IMR-90 (cell line): ENCODE results near the gene TTC24. TPM values are rescaled to one million over a fixed set of nuclear protein-coding genes. Genes with fewer than 3 reads are reported as not detected.

Source experiments
- ATAC-seq: fragments of 200-7000 bp; cut with Tn5 transposase; 2 replicates; pipeline ENCODE4 v1.9.1; 2020; ENCODE audit warnings: low read depth, mild to moderate bottlenecking, moderate library complexity
- BruUV-seq: library from RNA; stranded (reverse); fragments of 400-500 nt; replicated peaks from 2 replicates; lab custom pipeline; 2021; lab: Mats Ljungman, UMichigan
- CTCF ChIA-PET: fragments of 300-600 bp; formaldehyde crosslinking; extraction: SDS; loops from one replicate; lab custom pipeline; 2021; ENCODE audit warnings: antibody characterized with exemption; lab: Yijun Ruan, JAX
- POLR2A ChIA-PET: fragments of 300-600 bp; sonication (Branson Sonifier 250); formaldehyde crosslinking; loops from one replicate; lab custom pipeline; 2022; ENCODE audit warnings: antibody characterized with exemption; ENCODE audit not compliant: unreplicated experiment; lab: Charles Lee
- DNase-seq: peaks from one replicate; pipeline ENCODE4 v3.0.0; 2013
- H2AFZ ChIP-seq: replicated peaks from 2 replicates; pipeline ENCODE3; 2013; ENCODE audit warnings: low read length, mild to moderate bottlenecking; ENCODE audit not compliant: poor library complexity
- H2AK5ac ChIP-seq: 2 replicates; pipeline ENCODE4 v1.6.1; 2013; ENCODE audit warnings: low read depth, low read length, inconsistent platforms
- H2AK9ac ChIP-seq: replicated peaks from 2 replicates; pipeline ENCODE3; 2013; ENCODE audit warnings: mild to moderate bottlenecking, low read depth, low read length, moderate library complexity; ENCODE audit not compliant: poor library complexity
- H2BK120ac ChIP-seq: 2 replicates; pipeline ENCODE4 v1.6.1; 2013; ENCODE audit warnings: low read depth, low read length, inconsistent platforms
- H2BK15ac ChIP-seq: 3 replicates; pipeline ENCODE4 v1.6.1; 2013; ENCODE audit warnings: low read depth, low read length, inconsistent platforms
- H2BK20ac ChIP-seq: 2 replicates; pipeline ENCODE4 v1.6.1; 2013; ENCODE audit warnings: low read depth, mild to moderate bottlenecking, inconsistent platforms, low read length, moderate library complexity
- H2BK5ac ChIP-seq: 2 replicates; pipeline ENCODE4 v1.6.1; 2013; ENCODE audit warnings: mild to moderate bottlenecking, low read depth, low read length, inconsistent platforms; ENCODE audit not compliant: poor library complexity, severe bottlenecking
- H3K14ac ChIP-seq: replicated peaks from 2 replicates; pipeline ENCODE4 v1.6.1; 2013; ENCODE audit warnings: low read depth, low read length, inconsistent platforms
- H3K18ac ChIP-seq: 2 replicates; pipeline ENCODE4 v1.6.1; 2013; ENCODE audit warnings: low read depth, low read length, control low read depth
- H3K23ac ChIP-seq: 2 replicates; pipeline ENCODE4 v1.6.1; 2013; ENCODE audit warnings: low read depth, low read length, inconsistent platforms
- H3K27ac ChIP-seq: 2 replicates; pipeline ENCODE4 v1.5.1; 2013; ENCODE audit warnings: mild to moderate bottlenecking, control low read depth, low read length; ENCODE audit not compliant: insufficient read depth
- H3K27me3 ChIP-seq: 2 replicates; pipeline ENCODE4 v1.6.1; 2013; ENCODE audit warnings: low read length; ENCODE audit not compliant: control insufficient read depth, insufficient read depth
- H3K36me3 ChIP-seq: 2 replicates; pipeline ENCODE4 v1.6.1; 2013; ENCODE audit warnings: low read length, mixed read lengths; ENCODE audit not compliant: control insufficient read depth, insufficient read depth
- H3K4ac ChIP-seq: 2 replicates; pipeline ENCODE4 v1.6.1; 2013; ENCODE audit warnings: low read depth, low read length, inconsistent platforms
- H3K4me1 ChIP-seq: 2 replicates; pipeline ENCODE4 v1.6.1; 2013; ENCODE audit warnings: low read length, mixed read lengths; ENCODE audit not compliant: control insufficient read depth, insufficient read depth
- H3K4me2 ChIP-seq: 2 replicates; pipeline ENCODE4 v1.6.1; 2013; ENCODE audit warnings: low read depth, mild to moderate bottlenecking, control low read depth, low read length, moderate library complexity
- H3K4me3 ChIP-seq: 2 replicates; pipeline ENCODE4 v1.5.1; 2013; ENCODE audit warnings: low read depth, mild to moderate bottlenecking, control low read depth, low read length, moderate library complexity; ENCODE audit not compliant: insufficient read depth
- H3K56ac ChIP-seq: 2 replicates; pipeline ENCODE4 v1.6.1; 2013; ENCODE audit warnings: low read length, inconsistent platforms; ENCODE audit not compliant: insufficient read depth; ENCODE audit errors: extremely low read depth
- H3K79me1 ChIP-seq, 2 experiments: 2 replicates each; pipeline ENCODE4 v1.6.1; 2013; ENCODE audit warnings: low read length in 2 of 2, inconsistent platforms in 1 of 2, low read depth in 1 of 2
- H3K9ac ChIP-seq: 2 replicates; pipeline ENCODE4 v1.6.1; 2013; ENCODE audit warnings: low read depth, low read length, control low read depth
- H3K9me1 ChIP-seq: 2 replicates; pipeline ENCODE4 v1.6.1; 2013; ENCODE audit warnings: low read length, inconsistent platforms; ENCODE audit not compliant: insufficient read depth
- H3K9me3 ChIP-seq: 2 replicates; pipeline ENCODE4 v1.6.1; 2013; ENCODE audit warnings: low read length; ENCODE audit not compliant: control insufficient read depth, insufficient read depth
- H4K20me1 ChIP-seq: 2 replicates; pipeline ENCODE4 v1.6.1; 2013; ENCODE audit warnings: low read length, inconsistent platforms; ENCODE audit not compliant: insufficient read depth
- H4K5ac ChIP-seq: 2 replicates; pipeline ENCODE4 v1.6.1; 2013; ENCODE audit warnings: mild to moderate bottlenecking, low read depth, low read length, control low read depth
- H4K8ac ChIP-seq, 2 experiments: 2 replicates each; pipeline ENCODE4 v1.6.1; 2013; ENCODE audit warnings: low read depth in 2 of 2, low read length in 2 of 2, control low read depth in 1 of 2, inconsistent platforms in 1 of 2
- H4K91ac ChIP-seq: 2 replicates; pipeline ENCODE4 v1.6.1; 2013; ENCODE audit warnings: low read depth, low read length, inconsistent platforms; ENCODE audit not compliant: insufficient read depth
- BHLHE40 ChIP-seq: fragments of 150-350 bp; IDR thresholded peaks from 2 replicates; pipeline ENCODE4 v1.6.1; 2016; ENCODE audit warnings: mild to moderate bottlenecking, low read depth, low read length
- CEBPB ChIP-seq: IDR thresholded peaks from 2 replicates; pipeline ENCODE4 v1.6.1; 2012; ENCODE audit warnings: low read depth, low read length, improper control_type of control experiment
- CHD1 ChIP-seq: IDR thresholded peaks from 2 replicates; pipeline ENCODE4 v1.6.1; 2012; ENCODE audit warnings: low read depth, low read length, improper control_type of control experiment
- CTCF ChIP-seq: conservative IDR thresholded peaks from 2 replicates; pipeline ENCODE4 v1.5.1; 2012; ENCODE audit warnings: mild to moderate bottlenecking, low read depth, low read length, improper control_type of control experiment
- ELK1 ChIP-seq: fragments of 150-350 bp; IDR thresholded peaks from 2 replicates; pipeline ENCODE4 v1.6.1; 2016; ENCODE audit warnings: low read depth, mild to moderate bottlenecking, low read length, moderate library complexity, borderline replicate concordance
- FOS ChIP-seq: fragments of 150-350 bp; IDR thresholded peaks from 2 replicates; pipeline ENCODE4 v1.6.1; 2016; ENCODE audit warnings: low read depth, low read length
- MAZ ChIP-seq: IDR thresholded peaks from 2 replicates; pipeline ENCODE4 v1.6.1; 2012; ENCODE audit warnings: low read depth, mild to moderate bottlenecking, low read length, improper control_type of control experiment, moderate library complexity, borderline replicate concordance
- MXI1 ChIP-seq: IDR thresholded peaks from 2 replicates; pipeline ENCODE4 v1.6.1; 2012; ENCODE audit warnings: low read depth, mild to moderate bottlenecking, low read length, moderate library complexity, borderline replicate concordance
- NFE2L2 ChIP-seq: fragments of 150-350 bp; IDR thresholded peaks from 2 replicates; pipeline ENCODE4 v1.6.1; 2016; ENCODE audit warnings: low read depth, mild to moderate bottlenecking, low read length
- POLR2A ChIP-seq: IDR thresholded peaks from 2 replicates; pipeline ENCODE4 v1.6.1; 2012; ENCODE audit warnings: mild to moderate bottlenecking, low read depth, low read length
- RAD21 ChIP-seq: IDR thresholded peaks from 2 replicates; pipeline ENCODE4 v1.6.1; 2012; ENCODE audit warnings: low read length, improper control_type of control experiment
- RCOR1 ChIP-seq: IDR thresholded peaks from 2 replicates; pipeline ENCODE4 v1.6.1; 2012; ENCODE audit warnings: mild to moderate bottlenecking, low read length, improper control_type of control experiment; ENCODE audit not compliant: insufficient replicate concordance
- RFX5 ChIP-seq: IDR thresholded peaks from 2 replicates; pipeline ENCODE4 v1.8.0; 2012; ENCODE audit warnings: low read depth, mild to moderate bottlenecking, low read length, moderate library complexity
- USF2 ChIP-seq: fragments of 150-350 bp; IDR thresholded peaks from 2 replicates; pipeline ENCODE4 v1.6.1; 2017; ENCODE audit warnings: mild to moderate bottlenecking, antibody characterized with exemption, low read length, low read depth
- WGBS, 2 experiments: methylation state at CpG; one replicate each; pipeline versions ENCODE4 v1.1.5 to v1.1.7; 2013; ENCODE audit warnings: missing lambda C conversion rate in 2 of 2; ENCODE audit not compliant: insufficient read length in 1 of 2; ENCODE audit errors: extremely low coverage in 2 of 2; 5-methylcytosine and 5-hydroxymethylcytosine counted together
- dilution Hi-C: fragments of 300-500 bp; cut with HindIII; formaldehyde crosslinking; loops from one replicate; pipeline ENCODE4 v1.14.3; 2018; ENCODE audit warnings: low sequenced_read_pairs; ENCODE audit not compliant: unreplicated experiment
- in situ Hi-C: fragments of 300-500 bp; cut with MboI; formaldehyde crosslinking; loops from 3 replicates; pipeline ENCODE4 v1.14.3; 2019; ENCODE audit warnings: low sequenced_read_pairs, inconsistent platforms, mixed read lengths
- intact Hi-C: fragments of 100-400 bp; cut with micrococcal nuclease; formaldehyde crosslinking; loops from 2 replicates; pipeline ENCODE4 v1.10.0; 2022
- polyA plus RNA-seq, 3 experiments: library from polyadenylated mRNA; depleted of rRNA; stranded (reverse); fragments of >200 nt; gene quantifications; 2 replicates each; pipeline ENCODE4 v1.2.3, GENCODE V29; 2012; ENCODE audit warnings: low replicate concordance in 1 of 3
- total RNA-seq: library from RNA; depleted of rRNA; stranded (reverse); fragments of >200 nt; gene quantifications from 2 replicates; pipeline ENCODE4 v1.2.3, GENCODE V29; 2012

Gene TTC24
- total and polyA plus RNA-seq, 2 of the 4 experiments (the other 2 are of a cell fraction): not detected

GRCh38 chr1:156601122-156601830, 21.8 kb downstream of the TTC24 start, which contains the start of gene GPATCH4:
GPATCH4 (minus strand) TSS chr1:156601479.
- H4K91ac ChIP-seq: peak within 1 kb of the TSS; percentile 72
- WGBS, 2 experiments: 0% methylated on average over 23 of the region's 35 CpGs; no CpG with 5 or more reads in 1 of the 2 experiments
- H3K23ac ChIP-seq: peak within 1 kb of the TSS; percentile 75
- H3K36me3 ChIP-seq: peaks cover 16% of the 10 kb centered on the region
- peak within 1 kb of the TSS; percentile 56 for H4K5ac ChIP-seq
- peak; percentile 95 for ATAC-seq
- peak within 1 kb of the TSS; percentile 67 for H3K56ac ChIP-seq
- peak within 1 kb of the TSS; percentile 82 for H3K4ac ChIP-seq
- peak within 1 kb of the TSS; percentile 41 for H2AK5ac ChIP-seq
- intact Hi-C loops: loop anchor here (2.0 kb wide), 1 partner anchor 144 kb away; no protein-coding TSS in a partner anchor
- no peak within 1 kb of the TSS for H2BK20ac ChIP-seq
- no peaks in the 10 kb centered on the region for H3K27me3 ChIP-seq
- in situ Hi-C loops: no loop called here
- POLR2A ChIA-PET: no interaction called here
- peak within 1 kb of the TSS; percentile 7; the same call in 1 of the 3 replicates for H2BK15ac ChIP-seq
- peak within 1 kb of the TSS; percentile 18 for H2BK5ac ChIP-seq
- peak; percentile 92 for DNase-seq
- peak within 1 kb of the TSS; percentile 66 for H3K9ac ChIP-seq
- dilution Hi-C loops: no loop called here
- H3K4me1 ChIP-seq: 0 out of 2 replicates have a peak, but pooled peaks cover 4% of the 10 kb centered on the region
- peak within 1 kb of the TSS; percentile 97 for H2AFZ ChIP-seq
- H3K4me2 ChIP-seq: peak within 1 kb of the TSS; percentile 86
- CTCF ChIA-PET: interaction anchor here (1.0 kb wide), 1 partner anchor 155 kb away, joined by 4 read pairs; no protein-coding TSS in a partner anchor
- H2BK120ac ChIP-seq: peak within 1 kb of the TSS; percentile 67; the same call in 1 of the 2 replicates
- no peaks in the 10 kb centered on the region for H3K9me3 ChIP-seq
- H3K4me3 ChIP-seq: peak within 1 kb of the TSS; percentile 78
- H4K20me1 ChIP-seq: no peaks in the 10 kb centered on the region
- peak within 1 kb of the TSS; percentile 68 for H2AK9ac ChIP-seq
- H3K9me1 ChIP-seq: peaks cover 14% of the 10 kb centered on the region
- peaks cover 16 to 53% of the 10 kb centered on the region in 2 experiments; a peak in 3 of 4 replicates for H3K79me1 ChIP-seq
- H4K8ac ChIP-seq: peak within 1 kb of the TSS; percentile 78 to 90
- peak within 1 kb of the TSS; percentile 88 for H3K14ac ChIP-seq
- H3K18ac ChIP-seq: peak within 1 kb of the TSS; percentile 0; the same call in 1 of the 2 replicates
- H3K27ac ChIP-seq: peak within 1 kb of the TSS; percentile 54
- BruUV-seq: no TSS peak
- TF ChIP-seq RAD21: no peak
- TF ChIP-seq RCOR1: no peak
- no peak for TF ChIP-seq CHD1
- TF ChIP-seq FOS: no peak
- no peak for TF ChIP-seq RFX5
- TF ChIP-seq CTCF: no peak
- no peak for TF ChIP-seq ELK1
- peak; percentile 45; the same call in 1 of the 2 replicates for TF ChIP-seq BHLHE40
- TF ChIP-seq MAZ: no peak; the same call in 1 of the 2 replicates
- TF ChIP-seq CEBPB: peak; percentile 58; the same call in 1 of the 2 replicates
- no peak for TF ChIP-seq NFE2L2
- TF ChIP-seq MXI1: peak; percentile 100
- no peak for TF ChIP-seq USF2
- peak; percentile 86 for TF ChIP-seq POLR2A
